NB4 (cell line): ENCODE measurements around the gene KCNC1.

Source experiments
- MYC ChIP-seq: IDR thresholded peaks from 2 replicates; pipeline ENCODE4 v1.6.1; 2011; ENCODE audit warnings: low read depth, low read length
- POLR2A ChIP-seq: IDR thresholded peaks from 2 replicates; pipeline ENCODE4 v1.6.1; 2011; ENCODE audit warnings: mild to moderate bottlenecking; ENCODE audit not compliant: insufficient read length; ENCODE audit errors: extremely low read depth
- TF ChIP-seq, protein P1 (sequence below): IDR thresholded peaks from one replicate; pipeline ENCODE4 v1.5.1; 2012; ENCODE audit warnings: low read depth, low read length
- TF ChIP-seq, protein P2 (sequence below): IDR thresholded peaks from 2 replicates; pipeline ENCODE4 v1.6.1; 2011; ENCODE audit warnings: low read depth, low read length

DNA sequence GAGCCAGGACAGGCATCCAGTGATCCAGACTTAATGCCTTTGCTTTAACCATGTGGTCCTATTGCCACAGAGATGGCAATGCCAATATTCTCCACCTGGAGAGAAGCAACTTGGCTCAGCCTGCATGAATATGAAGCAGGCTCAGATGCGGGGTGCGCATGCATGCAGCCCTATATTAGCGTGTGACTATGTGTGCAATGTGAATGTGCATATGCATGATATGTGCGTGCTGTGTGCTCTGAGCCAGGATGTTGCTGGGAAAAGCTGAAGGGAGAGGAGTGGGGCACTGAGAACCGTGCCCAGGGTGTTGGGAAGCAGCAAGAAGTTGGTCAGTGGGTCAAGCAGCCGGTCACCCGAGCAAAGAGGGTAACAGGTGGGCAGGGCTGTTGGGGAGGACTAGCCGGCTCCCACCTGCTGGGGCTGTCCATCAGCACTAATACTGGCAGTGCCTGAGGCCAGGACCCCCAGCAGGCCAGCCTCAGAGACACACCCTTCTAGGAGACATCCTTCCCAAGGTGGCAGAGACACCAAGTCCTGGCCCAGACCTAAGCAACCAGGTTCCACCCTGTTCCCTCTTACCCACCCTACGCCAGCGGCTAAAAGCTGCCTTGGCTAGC is 40.0 kb upstream of the KCNC1 start:
- TF ChIP-seq, protein P1, sequence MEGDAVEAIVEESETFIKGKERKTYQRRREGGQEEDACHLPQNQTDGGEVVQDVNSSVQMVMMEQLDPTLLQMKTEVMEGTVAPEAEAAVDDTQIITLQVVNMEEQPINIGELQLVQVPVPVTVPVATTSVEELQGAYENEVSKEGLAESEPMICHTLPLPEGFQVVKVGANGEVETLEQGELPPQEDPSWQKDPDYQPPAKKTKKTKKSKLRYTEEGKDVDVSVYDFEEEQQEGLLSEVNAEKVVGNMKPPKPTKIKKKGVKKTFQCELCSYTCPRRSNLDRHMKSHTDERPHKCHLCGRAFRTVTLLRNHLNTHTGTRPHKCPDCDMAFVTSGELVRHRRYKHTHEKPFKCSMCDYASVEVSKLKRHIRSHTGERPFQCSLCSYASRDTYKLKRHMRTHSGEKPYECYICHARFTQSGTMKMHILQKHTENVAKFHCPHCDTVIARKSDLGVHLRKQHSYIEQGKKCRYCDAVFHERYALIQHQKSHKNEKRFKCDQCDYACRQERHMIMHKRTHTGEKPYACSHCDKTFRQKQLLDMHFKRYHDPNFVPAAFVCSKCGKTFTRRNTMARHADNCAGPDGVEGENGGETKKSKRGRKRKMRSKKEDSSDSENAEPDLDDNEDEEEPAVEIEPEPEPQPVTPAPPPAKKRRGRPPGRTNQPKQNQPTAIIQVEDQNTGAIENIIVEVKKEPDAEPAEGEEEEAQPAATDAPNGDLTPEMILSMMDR = no peak
- TF ChIP-seq, protein P2, sequence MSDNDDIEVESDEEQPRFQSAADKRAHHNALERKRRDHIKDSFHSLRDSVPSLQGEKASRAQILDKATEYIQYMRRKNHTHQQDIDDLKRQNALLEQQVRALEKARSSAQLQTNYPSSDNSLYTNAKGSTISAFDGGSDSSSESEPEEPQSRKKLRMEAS = no peak
- TF ChIP-seq POLR2A (no peak), MYC (no peak)
